Stimulated activated CD8-positive, alpha-beta memory T cell treated with anti-CD3 and anti-CD28 coated beads, Interleukin-2, amount 100 ng/mL, for 48 hours (primary cell): ENCODE data around the gene NXPH4.
A peak's percentile ranks its signal among the peaks of the same experiment; 100 is the strongest.

Experiments
- DNase-seq, 2 donors: peaks; one replicate each; pipeline ENCODE4 v3.0.0-alpha.2; 2020; ENCODE audit warnings: low read depth in 2 of 2

Gene NXPH4

GRCh38 chr12:57216014-57216911 lies at the start of gene NXPH4:
NXPH4 (plus strand) TSS chr12:57216794; CDS start chr12:57216970, 176 bp downstream.
- no peak for DNase-seq

DNA sequence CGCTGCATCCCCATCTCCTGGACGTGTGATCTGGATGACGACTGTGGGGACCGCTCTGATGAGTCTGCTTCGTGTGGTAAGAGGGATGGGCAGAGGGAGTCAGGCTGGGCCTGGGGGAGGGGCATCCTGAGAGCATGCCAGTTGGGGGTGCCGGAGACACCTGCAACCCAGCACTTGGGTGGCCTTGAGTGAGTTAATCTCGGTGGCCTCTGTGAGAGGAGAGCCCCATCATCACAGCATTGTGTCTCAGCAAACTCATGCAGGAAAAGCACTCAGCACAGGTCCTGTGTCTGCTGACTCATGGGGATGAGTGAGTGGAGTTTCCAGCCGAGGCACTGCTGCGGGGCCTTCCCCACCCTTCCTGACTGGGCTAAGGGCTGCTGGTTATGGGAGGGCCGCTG lies 49.6 kb upstream of the NXPH4 start:
- DNase-seq: peak; percentile 14 to 22

- DNase-seq: no peak
These were observed 48.5 kb upstream of the NXPH4 start for GRCh38 chr12:57168058-57168457.

GRCh38 chr12:57169046-57169795 lies 47.4 kb upstream of the NXPH4 start:
- DNase-seq: no peak

DNA sequence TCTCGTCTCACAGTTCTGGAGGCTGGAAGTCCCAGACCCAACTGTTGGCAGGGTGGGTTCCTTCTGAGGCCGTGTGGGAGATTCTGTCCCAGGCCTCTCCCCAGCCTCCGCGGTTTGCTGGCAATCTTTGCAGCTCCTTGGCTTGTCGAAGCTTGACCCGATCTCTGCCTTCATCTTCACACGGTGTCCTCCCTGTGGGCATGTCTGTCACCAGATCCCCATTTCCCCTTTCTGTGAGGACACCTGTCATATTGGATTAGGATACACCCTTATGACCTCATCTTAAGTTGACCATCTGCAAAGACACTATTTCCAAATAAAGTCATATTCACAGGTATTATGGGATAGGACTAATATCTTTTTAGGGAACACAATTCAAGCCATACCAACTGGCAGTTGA lies 46.6 kb upstream of the NXPH4 start:
- no peak for DNase-seq

DNA sequence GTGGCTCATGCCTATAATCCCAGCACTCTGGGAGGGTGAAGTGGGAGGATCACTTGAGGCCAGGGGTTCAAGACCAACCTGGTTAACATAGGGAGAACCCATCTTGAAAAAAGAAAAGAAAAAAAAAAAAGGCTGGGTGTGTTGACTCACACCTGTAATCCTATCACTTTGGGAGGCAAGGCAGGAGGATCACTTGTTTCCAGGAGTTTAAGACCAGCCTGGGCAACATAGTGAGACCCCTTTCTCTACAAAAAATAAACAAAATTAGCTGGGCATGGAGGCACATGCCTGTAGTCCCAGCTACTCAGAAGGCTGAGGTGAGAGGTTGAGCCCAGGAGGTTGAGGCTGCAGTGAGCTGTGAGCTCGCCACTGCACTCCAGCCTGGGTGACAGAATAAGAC lies 46.2 kb upstream of the NXPH4 start:
- no peak for DNase-seq

GRCh38 chr12:57170927-57171326 lies 45.7 kb upstream of the NXPH4 start:
- no peak for DNase-seq

DNA sequence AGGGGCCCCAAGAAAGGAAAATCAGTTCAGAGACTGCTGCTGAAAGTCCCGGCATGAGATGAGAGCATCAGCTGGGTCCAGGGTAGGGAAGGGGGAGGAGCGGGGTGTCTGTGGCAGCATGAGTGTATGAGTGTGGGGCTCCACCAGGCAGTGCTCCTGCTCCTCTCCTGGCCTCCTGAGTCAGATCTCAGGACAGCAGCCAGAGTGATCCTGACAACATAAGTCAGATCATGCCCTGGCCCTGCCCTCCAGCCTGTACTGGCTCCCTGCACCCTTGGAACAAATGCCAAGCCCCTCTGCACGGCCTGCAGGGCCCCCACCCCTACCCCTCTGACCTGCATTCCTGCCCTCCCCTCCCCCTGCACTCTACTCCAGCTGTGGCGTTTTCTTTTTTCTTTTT lies 44.9 kb upstream of the NXPH4 start:
- DNase-seq: no peak

GRCh38 chr12:57173089-57173488 lies 43.5 kb upstream of the NXPH4 start:
- DNase-seq: peak in 1 of 2 donors; percentile 17

DNA sequence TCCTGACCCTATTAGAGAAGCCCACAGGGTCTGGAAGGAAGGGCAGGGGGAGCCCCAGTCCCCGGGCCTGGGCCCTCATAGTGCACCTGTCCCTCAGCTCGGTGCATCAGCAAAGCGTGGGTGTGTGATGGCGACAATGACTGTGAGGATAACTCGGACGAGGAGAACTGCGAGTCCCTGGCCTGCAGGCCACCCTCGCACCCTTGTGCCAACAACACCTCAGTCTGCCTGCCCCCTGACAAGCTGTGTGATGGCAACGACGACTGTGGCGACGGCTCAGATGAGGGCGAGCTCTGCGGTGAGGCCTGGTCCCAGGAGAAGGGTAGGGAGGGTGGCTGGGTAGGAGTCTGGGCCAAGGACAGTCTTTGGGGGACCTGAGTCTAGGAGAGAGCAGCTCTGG lies 42.9 kb upstream of the NXPH4 start:
- DNase-seq: no peak

- peak; percentile 46 to 50 for DNase-seq
These were observed 41.0 kb upstream of the NXPH4 start for GRCh38 chr12:57175428-57176138.

DNA sequence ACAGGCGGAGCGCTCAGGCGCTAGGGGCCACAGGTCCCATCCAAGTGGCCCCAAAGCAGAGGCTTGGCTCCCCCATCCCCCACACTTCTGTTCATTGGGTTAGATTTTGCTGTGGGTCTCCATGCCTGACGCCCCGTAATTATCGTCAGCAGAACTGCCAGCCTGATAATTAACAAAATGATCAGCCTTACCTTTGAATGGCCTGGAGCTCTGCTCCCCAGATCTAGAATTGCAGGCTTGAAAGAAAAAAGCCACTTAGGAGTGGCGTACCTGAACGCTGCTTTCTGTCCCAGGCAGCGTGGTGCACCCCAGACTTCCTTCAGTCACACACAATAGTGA lies 40.5 kb upstream of the NXPH4 start:
- no peak for DNase-seq

DNA sequence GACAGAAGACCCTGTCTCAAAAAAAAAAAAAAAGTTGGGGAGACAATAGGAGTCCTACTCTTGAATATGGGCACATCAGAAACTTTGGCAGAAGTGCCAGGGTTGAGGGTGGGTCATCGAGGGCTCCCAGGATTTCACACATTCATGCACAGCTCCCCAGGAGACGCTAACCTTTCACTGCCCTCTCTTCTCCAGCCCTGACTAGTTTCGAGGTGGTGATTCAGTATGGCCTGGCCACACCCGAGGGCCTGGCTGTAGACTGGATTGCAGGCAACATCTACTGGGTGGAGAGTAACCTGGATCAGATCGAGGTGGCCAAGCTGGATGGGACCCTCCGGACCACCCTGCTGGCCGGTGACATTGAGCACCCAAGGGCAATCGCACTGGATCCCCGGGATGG lies 39.7 kb upstream of the NXPH4 start:
- no peak for DNase-seq

- DNase-seq: no peak
These were observed 39.2 kb upstream of the NXPH4 start for GRCh38 chr12:57177354-57177753.

DNA sequence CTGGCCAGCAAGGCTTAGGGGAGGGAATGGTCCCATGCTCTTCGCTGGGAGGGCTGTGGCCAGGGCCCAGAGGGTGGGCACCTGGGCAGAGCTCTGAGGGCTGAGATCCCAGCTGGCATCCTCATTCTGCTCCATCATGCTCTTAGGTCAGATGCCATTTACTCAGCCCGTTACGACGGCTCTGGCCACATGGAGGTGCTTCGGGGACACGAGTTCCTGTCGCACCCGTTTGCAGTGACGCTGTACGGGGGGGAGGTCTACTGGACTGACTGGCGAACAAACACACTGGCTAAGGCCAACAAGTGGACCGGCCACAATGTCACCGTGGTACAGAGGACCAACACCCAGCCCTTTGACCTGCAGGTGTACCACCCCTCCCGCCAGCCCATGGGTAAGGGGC lies 38.4 kb upstream of the NXPH4 start:
- DNase-seq: no peak

DNA sequence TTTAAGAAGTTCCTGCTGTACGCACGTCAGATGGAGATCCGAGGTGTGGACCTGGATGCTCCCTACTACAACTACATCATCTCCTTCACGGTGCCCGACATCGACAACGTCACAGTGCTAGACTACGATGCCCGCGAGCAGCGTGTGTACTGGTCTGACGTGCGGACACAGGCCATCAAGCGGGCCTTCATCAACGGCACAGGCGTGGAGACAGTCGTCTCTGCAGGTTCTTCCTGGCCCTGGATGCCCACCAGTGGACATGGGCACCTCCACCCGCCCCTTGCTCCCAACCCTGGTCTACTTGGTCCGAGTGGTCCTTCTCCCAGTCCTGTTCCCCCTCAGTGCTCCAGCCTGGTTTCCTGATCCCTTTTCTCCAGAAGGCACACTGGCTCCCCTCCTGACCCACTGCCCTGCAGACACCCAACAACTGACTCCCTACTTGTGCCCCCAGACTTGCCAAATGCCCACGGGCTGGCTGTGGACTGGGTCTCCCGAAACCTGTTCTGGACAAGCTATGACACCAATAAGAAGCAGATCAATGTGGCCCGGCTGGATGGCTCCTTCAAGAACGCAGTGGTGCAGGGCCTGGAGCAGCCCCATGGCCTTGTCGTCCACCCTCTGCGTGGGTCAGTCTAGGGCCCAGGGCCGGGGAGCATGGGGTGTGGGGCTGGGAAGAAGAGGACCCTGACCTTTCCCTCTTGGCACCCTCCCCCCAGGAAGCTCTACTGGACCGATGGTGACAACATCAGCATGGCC lies 37.1 kb upstream of the NXPH4 start:
- DNase-seq: no peak

GRCh38 chr12:57180321-57180989 lies 36.1 kb upstream of the NXPH4 start:
- DNase-seq: no peak

- no peak for DNase-seq
These were observed 35.5 kb upstream of the NXPH4 start for GRCh38 chr12:57181072-57181471.

DNA sequence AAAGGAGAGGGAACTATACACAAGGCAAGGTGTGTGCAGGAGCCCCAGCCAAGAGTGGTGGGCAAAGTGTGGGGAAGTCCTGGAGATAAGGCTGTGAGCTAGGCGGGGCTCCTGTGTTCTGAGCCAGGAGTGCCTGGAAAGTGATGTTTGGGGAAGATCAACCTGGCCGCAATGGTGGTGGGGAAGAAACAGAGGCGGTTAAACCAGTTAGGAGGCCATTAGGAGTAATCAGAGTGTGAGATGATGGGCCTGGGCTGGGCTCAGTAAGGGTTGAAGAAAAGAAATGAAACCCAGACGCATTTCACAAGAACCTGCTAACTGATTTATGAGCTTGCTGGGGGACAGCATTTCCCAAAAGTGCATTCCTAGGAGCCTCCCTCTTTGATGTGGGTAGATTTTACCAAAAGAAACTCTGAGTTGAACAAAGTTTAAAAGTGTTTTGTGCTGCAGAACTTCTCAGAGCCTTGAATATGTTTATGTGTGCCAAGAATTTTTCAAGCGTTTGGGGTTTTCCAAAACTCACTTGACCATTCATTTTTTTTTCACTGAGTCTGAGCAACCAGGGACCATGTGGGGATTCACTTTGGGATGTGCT lies 34.9 kb upstream of the NXPH4 start:
- DNase-seq: no peak

- DNase-seq: peak; percentile 52 to 73
These were observed 33.5 kb upstream of the NXPH4 start for GRCh38 chr12:57182918-57183575.
